PFSK-1 (cell line): ENCODE results near the gene DOLPP1.

Source experiments
- POLR2AphosphoS5 ChIP-seq: IDR thresholded peaks from 2 replicates; pipeline ENCODE4 v1.6.1; 2012; ENCODE audit warnings: low read depth, mild to moderate bottlenecking, control low read depth, low read length, moderate library complexity
- SIN3A ChIP-seq: IDR thresholded peaks from 2 replicates; pipeline ENCODE4 v1.6.1; 2012; ENCODE audit warnings: mild to moderate bottlenecking, low read length, moderate library complexity, borderline replicate concordance; ENCODE audit not compliant: insufficient read depth
- TF ChIP-seq, protein P1 (sequence below), 2 experiments: IDR thresholded peaks; 2 replicates each; pipeline versions ENCODE4 v1.6.1 to v1.8.0; 2011 to 2012; ENCODE audit warnings: low read depth in 2 of 2, low read length in 2 of 2, control low read depth in 1 of 2, inconsistent platforms in 1 of 2, mild to moderate bottlenecking in 1 of 2, moderate library complexity in 1 of 2; ENCODE audit not compliant: insufficient read depth in 1 of 2

DNA sequence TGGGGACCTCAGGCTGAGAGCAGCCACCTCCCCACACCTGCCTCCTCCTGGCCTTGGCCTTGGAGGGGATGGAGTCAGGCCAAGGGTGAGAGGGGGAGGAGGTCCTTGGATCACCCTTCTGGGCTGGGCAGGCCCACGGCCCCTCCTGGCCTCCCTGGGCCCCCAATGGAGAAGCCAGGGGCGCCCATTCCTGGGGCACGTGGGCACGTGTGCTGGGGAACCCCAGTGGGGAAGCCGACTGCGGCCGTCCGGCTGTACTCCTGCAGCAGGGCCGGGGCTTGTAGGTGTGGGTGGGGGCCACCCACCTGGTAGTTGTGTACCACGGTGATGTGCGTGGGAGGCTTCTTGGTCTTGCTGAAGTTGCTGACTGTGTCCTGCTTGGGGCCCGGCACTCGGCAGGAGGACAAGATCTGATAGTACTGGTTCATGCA, 21.2 kb downstream of the DOLPP1 start:
- TF ChIP-seq, protein P1, sequence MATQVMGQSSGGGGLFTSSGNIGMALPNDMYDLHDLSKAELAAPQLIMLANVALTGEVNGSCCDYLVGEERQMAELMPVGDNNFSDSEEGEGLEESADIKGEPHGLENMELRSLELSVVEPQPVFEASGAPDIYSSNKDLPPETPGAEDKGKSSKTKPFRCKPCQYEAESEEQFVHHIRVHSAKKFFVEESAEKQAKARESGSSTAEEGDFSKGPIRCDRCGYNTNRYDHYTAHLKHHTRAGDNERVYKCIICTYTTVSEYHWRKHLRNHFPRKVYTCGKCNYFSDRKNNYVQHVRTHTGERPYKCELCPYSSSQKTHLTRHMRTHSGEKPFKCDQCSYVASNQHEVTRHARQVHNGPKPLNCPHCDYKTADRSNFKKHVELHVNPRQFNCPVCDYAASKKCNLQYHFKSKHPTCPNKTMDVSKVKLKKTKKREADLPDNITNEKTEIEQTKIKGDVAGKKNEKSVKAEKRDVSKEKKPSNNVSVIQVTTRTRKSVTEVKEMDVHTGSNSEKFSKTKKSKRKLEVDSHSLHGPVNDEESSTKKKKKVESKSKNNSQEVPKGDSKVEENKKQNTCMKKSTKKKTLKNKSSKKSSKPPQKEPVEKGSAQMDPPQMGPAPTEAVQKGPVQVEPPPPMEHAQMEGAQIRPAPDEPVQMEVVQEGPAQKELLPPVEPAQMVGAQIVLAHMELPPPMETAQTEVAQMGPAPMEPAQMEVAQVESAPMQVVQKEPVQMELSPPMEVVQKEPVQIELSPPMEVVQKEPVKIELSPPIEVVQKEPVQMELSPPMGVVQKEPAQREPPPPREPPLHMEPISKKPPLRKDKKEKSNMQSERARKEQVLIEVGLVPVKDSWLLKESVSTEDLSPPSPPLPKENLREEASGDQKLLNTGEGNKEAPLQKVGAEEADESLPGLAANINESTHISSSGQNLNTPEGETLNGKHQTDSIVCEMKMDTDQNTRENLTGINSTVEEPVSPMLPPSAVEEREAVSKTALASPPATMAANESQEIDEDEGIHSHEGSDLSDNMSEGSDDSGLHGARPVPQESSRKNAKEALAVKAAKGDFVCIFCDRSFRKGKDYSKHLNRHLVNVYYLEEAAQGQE (IDR thresholded peaks at IDR 0.05; ENCODE audit: insufficient read depth in 1 of 2, low read depth in 2 of 2, low read length in 2 of 2): no peak
- TF ChIP-seq POLR2AphosphoS5 (no peak), SIN3A (no peak)
